Measurements from ENCODE around the gene CSMD2. TPM values are rescaled to one million over a fixed set of nuclear protein-coding genes. Genes with fewer than 3 reads are reported as not detected.
A peak's percentile ranks its signal among the peaks of the same experiment; 100 is the strongest.

Gene CSMD2
- polyA plus RNA-seq, 10 donors = 0.52 to 2.2 (median 0.84) TPM

GRCh38 chr1:33860671-33861070 is 304.4 kb downstream of the CSMD2 start:
- no peak for DNase-seq

- DNase-seq = no peak
Observed at GRCh38 chr1:33854091-33854490, 310.9 kb downstream of the CSMD2 start.

- no peak for DNase-seq
Observed at GRCh38 chr1:33853431-33853830, 311.6 kb downstream of the CSMD2 start.

GRCh38 chr1:33852711-33853110 is 312.3 kb downstream of the CSMD2 start:
- DNase-seq = no peak

- no peak for DNase-seq
Observed at GRCh38 chr1:33850481-33850880, 314.5 kb downstream of the CSMD2 start.

- DNase-seq = no peak
Observed at GRCh38 chr1:33849211-33849610, 315.8 kb downstream of the CSMD2 start.

- DNase-seq = peak in 1 of 3 donors; percentile 9
Observed at GRCh38 chr1:33848205-33848937, 316.7 kb downstream of the CSMD2 start.

- DNase-seq = no peak
Observed at GRCh38 chr1:33846861-33847260, 318.2 kb downstream of the CSMD2 start.

- no peak for DNase-seq
Observed at GRCh38 chr1:33844166-33844565, 320.9 kb downstream of the CSMD2 start.

GRCh38 chr1:33842348-33842747 is 322.7 kb downstream of the CSMD2 start:
- no peak for DNase-seq

GRCh38 chr1:33841494-33841893 is 323.5 kb downstream of the CSMD2 start:
- no peak for DNase-seq

GRCh38 chr1:33837635-33838034 is 327.4 kb downstream of the CSMD2 start:
- DNase-seq = no peak

- no peak for DNase-seq
Observed at GRCh38 chr1:33836911-33837310, 328.1 kb downstream of the CSMD2 start.

- DNase-seq = no peak
Observed at GRCh38 chr1:33828654-33829053, 336.4 kb downstream of the CSMD2 start.

GRCh38 chr1:33828059-33828458 is 337.0 kb downstream of the CSMD2 start:
- DNase-seq = no peak

- no peak for DNase-seq
Observed at GRCh38 chr1:33826711-33827110, 338.3 kb downstream of the CSMD2 start.

GRCh38 chr1:33826311-33826710 is 338.7 kb downstream of the CSMD2 start:
- no peak for DNase-seq

- DNase-seq = no peak
Observed at GRCh38 chr1:33825506-33825905, 339.5 kb downstream of the CSMD2 start.

GRCh38 chr1:33824971-33825370 is 340.1 kb downstream of the CSMD2 start:
- DNase-seq = no peak

- no peak for DNase-seq
Observed at GRCh38 chr1:33824321-33824720, 340.7 kb downstream of the CSMD2 start.

GRCh38 chr1:33823830-33824229 is 341.2 kb downstream of the CSMD2 start:
- no peak for DNase-seq

- no peak for DNase-seq
Observed at GRCh38 chr1:33823401-33823800, 341.6 kb downstream of the CSMD2 start.

GRCh38 chr1:33822396-33822795 is 342.6 kb downstream of the CSMD2 start:
- DNase-seq = no peak

GRCh38 chr1:33821291-33821690 is 343.7 kb downstream of the CSMD2 start:
- no peak for DNase-seq

Measured in muscle of back (tissue), 11 donors.